ENCODE results near the gene FCHO1. TPM values are rescaled to one million over a fixed set of nuclear protein-coding genes. Genes with fewer than 3 reads are reported as not detected.
A peak's percentile ranks its signal among the peaks of the same experiment; 100 is the strongest.

The FCHO1 gene
- total and polyA plus RNA-seq, 10 of the 15 experiments (the other 5 are each of a cell fraction or from before 2014, with no cell fraction given): 0.14 to 45.8 (median 15.8) TPM

GRCh38 chr19:17751103-17751911 is at the start of gene FCHO1 (continued):
- TF ChIP-seq BRCA1 (IDR thresholded peaks at IDR 0.05; ENCODE audit: low read depth, low read length) (no peak), TARDBP (IDR thresholded peaks at IDR 0.05; ENCODE audit: borderline replicate concordance) (peak; percentile 26; the same call in 1 of the 2 replicates), CEBPB (IDR thresholded peaks at IDR 0.05; ENCODE audit: borderline replicate concordance in 1 of 2, low read depth in 2 of 2, low read length in 2 of 2) (no peak), EGR1 (IDR thresholded peaks at IDR 0.05; ENCODE audit: borderline replicate concordance in 1 of 2, low read depth in 2 of 2, low read length in 2 of 2) (peak in 1 of 2 experiments; percentile 94; a peak in 2 of 3 replicates), CHD4 (IDR thresholded peaks at IDR 0.05) (no peak), E2F4 (IDR thresholded peaks at IDR 0.05; ENCODE audit: low read depth, low read length) (no peak), IRF3 (IDR thresholded peaks at IDR 0.05) (no peak), PBX3 (IDR thresholded peaks at IDR 0.05; ENCODE audit: insufficient replicate concordance, low read depth, low read length) (no peak), SMAD1 (IDR thresholded peaks at IDR 0.05; ENCODE audit: low read depth, partially characterized antibody) (peak; percentile 38), CHD2 (IDR thresholded peaks at IDR 0.05; ENCODE audit: borderline replicate concordance, low read depth, low read length) (peak; percentile 54), NR2C2 (IDR thresholded peaks at IDR 0.05; ENCODE audit: borderline replicate concordance, control insufficient read depth, insufficient read length, low read depth) (no peak), ZBTB33 (IDR thresholded peaks at IDR 0.05) (no peak), SIX5 (IDR thresholded peaks at IDR 0.05; ENCODE audit: low read depth, low read length, severe bottlenecking) (no peak), NBN (IDR thresholded peaks at IDR 0.05) (peak; percentile 78), ETV6 (conservative IDR thresholded peaks at IDR 0.05 in 1 of 2, IDR thresholded peaks at IDR 0.05 in 1 of 2; ENCODE audit: borderline replicate concordance in 1 of 2, low read depth in 1 of 2) (peak in 1 of 2 experiments; percentile 65; a peak in 2 of 4 replicates), RELA (IDR thresholded peaks at IDR 0.05; ENCODE audit: borderline replicate concordance, partially characterized antibody) (no peak), SUZ12 (IDR thresholded peaks at IDR 0.05; ENCODE audit: unreplicated experiment) (no peak), ZNF384 (IDR thresholded peaks at IDR 0.05; ENCODE audit: borderline replicate concordance, low read depth, low read length) (no peak), ZNF217 (IDR thresholded peaks at IDR 0.05) (peak; percentile 98), SMARCA5 (IDR thresholded peaks at IDR 0.05) (peak; percentile 100)
- TF ChIP-seq, protein P1, sequence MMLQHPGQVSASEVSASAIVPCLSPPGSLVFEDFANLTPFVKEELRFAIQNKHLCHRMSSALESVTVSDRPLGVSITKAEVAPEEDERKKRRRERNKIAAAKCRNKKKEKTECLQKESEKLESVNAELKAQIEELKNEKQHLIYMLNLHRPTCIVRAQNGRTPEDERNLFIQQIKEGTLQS (IDR thresholded peaks at IDR 0.05; ENCODE audit: borderline replicate concordance, extremely low read depth, low read depth, low read length): no peak
- TF ChIP-seq, protein P2, sequence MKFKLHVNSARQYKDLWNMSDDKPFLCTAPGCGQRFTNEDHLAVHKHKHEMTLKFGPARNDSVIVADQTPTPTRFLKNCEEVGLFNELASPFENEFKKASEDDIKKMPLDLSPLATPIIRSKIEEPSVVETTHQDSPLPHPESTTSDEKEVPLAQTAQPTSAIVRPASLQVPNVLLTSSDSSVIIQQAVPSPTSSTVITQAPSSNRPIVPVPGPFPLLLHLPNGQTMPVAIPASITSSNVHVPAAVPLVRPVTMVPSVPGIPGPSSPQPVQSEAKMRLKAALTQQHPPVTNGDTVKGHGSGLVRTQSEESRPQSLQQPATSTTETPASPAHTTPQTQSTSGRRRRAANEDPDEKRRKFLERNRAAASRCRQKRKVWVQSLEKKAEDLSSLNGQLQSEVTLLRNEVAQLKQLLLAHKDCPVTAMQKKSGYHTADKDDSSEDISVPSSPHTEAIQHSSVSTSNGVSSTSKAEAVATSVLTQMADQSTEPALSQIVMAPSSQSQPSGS (IDR thresholded peaks at IDR 0.05; ENCODE audit: low read length): no peak

Measured in GM12878 (cell line).